Panc1 (cell line): ENCODE results near the gene RGN. TPM values are rescaled to one million over a fixed set of nuclear protein-coding genes. Genes with fewer than 3 reads are reported as not detected.

ENCODE experiments used
- ATAC-seq: fragments of 200-7000 bp; cut with Tn5 transposase; 2 replicates; pipeline ENCODE4 v1.9.1; 2020; ENCODE audit warnings: mild to moderate bottlenecking, moderate library complexity
- BruUV-seq: library from RNA; stranded (reverse); fragments of 400-500 nt; replicated peaks from 2 replicates; lab custom pipeline; 2021; lab: Mats Ljungman, UMichigan
- CTCF ChIA-PET: fragments of 300-600 bp; sonication (Branson Sonifier 250); formaldehyde crosslinking; loops from one replicate; lab custom pipeline; 2022; ENCODE audit warnings: antibody characterized with exemption; lab: Charles Lee
- POLR2A ChIA-PET: fragments of 300-600 bp; sonication (Branson Sonifier 250); formaldehyde crosslinking; loops from one replicate; lab custom pipeline; 2022; ENCODE audit warnings: antibody characterized with exemption; lab: Charles Lee
- DNase-seq: peaks from one replicate; pipeline ENCODE4 v3.0.0-alpha.2; 2010; ENCODE audit warnings: low read depth, low spot score
- H3K27ac ChIP-seq: 2 replicates; pipeline ENCODE4 v1.5.1; 2011; ENCODE audit warnings: mild to moderate bottlenecking, low read length, inconsistent platforms
- H3K27me3 ChIP-seq: fragments of 200-500 bp; sonication (Bioruptor generic); 2 replicates; pipeline ENCODE4 v1.6.0; 2014; ENCODE audit warnings: low read length, inconsistent platforms; ENCODE audit not compliant: control insufficient read depth, insufficient read depth
- H3K36me3 ChIP-seq: fragments of 200-500 bp; sonication (Bioruptor generic); 2 replicates; pipeline ENCODE4 v1.5.1; 2014; ENCODE audit warnings: inconsistent platforms, mild to moderate bottlenecking, low read length, moderate library complexity; ENCODE audit not compliant: control insufficient read depth, insufficient read depth
- H3K4me1 ChIP-seq: 2 replicates; pipeline ENCODE4 v1.5.1; 2011; ENCODE audit warnings: inconsistent platforms, mild to moderate bottlenecking, low read length, moderate library complexity; ENCODE audit not compliant: control insufficient read depth, insufficient read depth
- H3K4me3 ChIP-seq, 2 experiments: 2 replicates each; pipeline ENCODE4 v1.5.1; 2011 to 2012; ENCODE audit warnings: low read depth in 2 of 2, low read length in 2 of 2, mild to moderate bottlenecking in 2 of 2, inconsistent platforms in 1 of 2, moderate library complexity in 1 of 2
- H3K9me3 ChIP-seq: fragments of 200-500 bp; sonication (Bioruptor generic); 2 replicates; pipeline ENCODE4 v1.5.1; 2014; ENCODE audit warnings: low read depth, mild to moderate bottlenecking, inconsistent platforms, low read length, moderate library complexity; ENCODE audit not compliant: control insufficient read depth, insufficient read depth
- POLR2AphosphoS5 ChIP-seq: IDR thresholded peaks from 2 replicates; pipeline ENCODE4 v1.6.1; 2012; ENCODE audit warnings: mild to moderate bottlenecking, low read depth, low read length, moderate library complexity
- SIN3A ChIP-seq: IDR thresholded peaks from 2 replicates; pipeline ENCODE4 v1.6.1; 2012; ENCODE audit warnings: low read depth, mild to moderate bottlenecking, low read length, moderate library complexity, borderline replicate concordance; ENCODE audit not compliant: insufficient read depth
- TCF7L2 ChIP-seq: IDR thresholded peaks from 2 replicates; pipeline ENCODE4 v1.6.1; 2011; ENCODE audit warnings: mild to moderate bottlenecking, low read depth, low read length, inconsistent platforms
- in situ Hi-C: cut with HindIII; loops from 2 replicates; pipeline ENCODE4 v1.10.0; 2016; ENCODE audit warnings: low sequenced_read_pairs, low pct_unique_long_range_greater_than_20kb
- intact Hi-C: fragments of 100-400 bp; cut with micrococcal nuclease; formaldehyde crosslinking; loops from one replicate; pipeline ENCODE4 v1.10.0; 2022; ENCODE audit not compliant: unreplicated experiment
- total RNA-seq: library from RNA; stranded (reverse); gene quantifications from one replicate; pipeline ENCODE4 v1.2.1, GENCODE V29; 2021; ENCODE audit not compliant: unreplicated experiment
- TF ChIP-seq, protein P1 (sequence below), 2 experiments: IDR thresholded peaks; 2 replicates each; pipeline ENCODE4 v1.6.1; 2011 to 2012; ENCODE audit warnings: low read depth in 2 of 2, control low read depth in 1 of 2, low read length in 1 of 2, mild to moderate bottlenecking in 1 of 2, moderate library complexity in 1 of 2; ENCODE audit not compliant: insufficient read depth in 1 of 2
- TF ChIP-seq, protein P2 (sequence below): fragments of 450-650 bp; IDR thresholded peaks from 2 replicates; pipeline ENCODE4 v1.5.1; 2017; ENCODE audit warnings: mild to moderate bottlenecking

Gene RGN
- total RNA-seq, 1 experiment from 2014 or later, result 3.4 TPM

DNA sequence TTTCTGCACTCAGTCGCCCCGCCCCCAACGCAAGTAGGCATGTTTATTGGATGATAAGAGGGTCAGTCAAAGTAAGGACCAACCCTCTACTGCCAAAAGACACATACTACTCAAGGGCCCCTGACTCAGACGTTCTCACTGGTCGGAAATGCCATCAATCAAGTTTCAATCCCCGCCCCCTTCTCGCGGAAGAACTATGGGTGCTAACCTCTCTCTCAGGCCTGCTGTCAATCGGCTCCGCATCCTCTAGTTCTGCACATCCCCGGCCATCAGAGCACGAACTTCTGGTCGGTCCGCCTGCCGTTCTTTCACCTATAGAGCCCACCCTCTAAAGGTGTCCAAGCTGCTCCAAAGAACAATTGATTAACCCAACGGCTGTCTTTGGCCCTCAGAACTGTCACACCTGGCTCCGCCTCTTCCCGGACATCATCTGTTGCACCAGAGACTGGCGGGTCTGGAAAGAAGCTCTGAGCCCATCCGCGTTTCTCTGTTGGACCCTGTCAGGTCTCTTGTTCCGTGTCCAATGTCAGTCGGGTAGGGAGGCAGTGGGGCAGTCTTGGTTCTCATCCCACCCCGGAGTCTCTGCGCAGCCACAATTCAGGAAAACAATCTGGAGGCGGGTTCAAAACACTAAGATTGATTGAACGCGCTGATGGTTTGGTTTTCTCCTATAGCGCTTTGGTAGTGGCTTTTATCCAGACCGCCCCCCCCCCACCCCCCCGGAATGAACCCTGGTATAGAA lies 51.1 kb downstream of the RGN start:
- peak; percentile 99 for ATAC-seq
- in situ Hi-C loops (no loop called here), intact Hi-C loops (no loop called here)
- Histone ChIP-seq H3K4me1 (no peaks in the 10 kb centered on the region), H3K9me3 (no peaks in the 10 kb centered on the region), H3K27me3 (no peaks in the 10 kb centered on the region), H3K27ac (peak overlapping the region; percentile 75), H3K4me3 (peak overlapping the region; percentile 69 to 83), H3K36me3 (no peaks in the 10 kb centered on the region)
- ChIA-PET CTCF (no interaction called here), POLR2A (interaction anchor here (0.6 to 0.7 kb wide), 2 partner anchors 142 to 495 kb away, joined by 3 read pairs; no protein-coding TSS in a partner anchor)
- TF ChIP-seq TCF7L2, result no peak
- TF ChIP-seq POLR2AphosphoS5, result peak; percentile 70
- TF ChIP-seq, protein P1, sequence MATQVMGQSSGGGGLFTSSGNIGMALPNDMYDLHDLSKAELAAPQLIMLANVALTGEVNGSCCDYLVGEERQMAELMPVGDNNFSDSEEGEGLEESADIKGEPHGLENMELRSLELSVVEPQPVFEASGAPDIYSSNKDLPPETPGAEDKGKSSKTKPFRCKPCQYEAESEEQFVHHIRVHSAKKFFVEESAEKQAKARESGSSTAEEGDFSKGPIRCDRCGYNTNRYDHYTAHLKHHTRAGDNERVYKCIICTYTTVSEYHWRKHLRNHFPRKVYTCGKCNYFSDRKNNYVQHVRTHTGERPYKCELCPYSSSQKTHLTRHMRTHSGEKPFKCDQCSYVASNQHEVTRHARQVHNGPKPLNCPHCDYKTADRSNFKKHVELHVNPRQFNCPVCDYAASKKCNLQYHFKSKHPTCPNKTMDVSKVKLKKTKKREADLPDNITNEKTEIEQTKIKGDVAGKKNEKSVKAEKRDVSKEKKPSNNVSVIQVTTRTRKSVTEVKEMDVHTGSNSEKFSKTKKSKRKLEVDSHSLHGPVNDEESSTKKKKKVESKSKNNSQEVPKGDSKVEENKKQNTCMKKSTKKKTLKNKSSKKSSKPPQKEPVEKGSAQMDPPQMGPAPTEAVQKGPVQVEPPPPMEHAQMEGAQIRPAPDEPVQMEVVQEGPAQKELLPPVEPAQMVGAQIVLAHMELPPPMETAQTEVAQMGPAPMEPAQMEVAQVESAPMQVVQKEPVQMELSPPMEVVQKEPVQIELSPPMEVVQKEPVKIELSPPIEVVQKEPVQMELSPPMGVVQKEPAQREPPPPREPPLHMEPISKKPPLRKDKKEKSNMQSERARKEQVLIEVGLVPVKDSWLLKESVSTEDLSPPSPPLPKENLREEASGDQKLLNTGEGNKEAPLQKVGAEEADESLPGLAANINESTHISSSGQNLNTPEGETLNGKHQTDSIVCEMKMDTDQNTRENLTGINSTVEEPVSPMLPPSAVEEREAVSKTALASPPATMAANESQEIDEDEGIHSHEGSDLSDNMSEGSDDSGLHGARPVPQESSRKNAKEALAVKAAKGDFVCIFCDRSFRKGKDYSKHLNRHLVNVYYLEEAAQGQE (IDR thresholded peaks at IDR 0.05; ENCODE audit: insufficient read depth in 1 of 2, low read depth in 2 of 2, low read length in 1 of 2), result no peak
- 0 out of 2 replicates have a peak, but pooled peaks have one; percentile 72 for TF ChIP-seq SIN3A
- peak; percentile 93 for DNase-seq
- no TSS peak for BruUV-seq

GRCh38 chrX:47129899-47130358 lies 51.7 kb downstream of the RGN start:
- Histone ChIP-seq H3K4me3 (peak overlapping the region; percentile 69 to 83), H3K4me1 (no peaks in the 10 kb centered on the region), H3K27ac (peak overlapping the region; percentile 80), H3K36me3 (no peaks in the 10 kb centered on the region), H3K27me3 (no peaks in the 10 kb centered on the region), H3K9me3 (no peaks in the 10 kb centered on the region)
- CTCF ChIA-PET, result no interaction called here
- DNase-seq, result no peak
- ATAC-seq, result no peak
- in situ Hi-C loops (no loop called here), intact Hi-C loops (no loop called here)
- TF ChIP-seq, protein P2, sequence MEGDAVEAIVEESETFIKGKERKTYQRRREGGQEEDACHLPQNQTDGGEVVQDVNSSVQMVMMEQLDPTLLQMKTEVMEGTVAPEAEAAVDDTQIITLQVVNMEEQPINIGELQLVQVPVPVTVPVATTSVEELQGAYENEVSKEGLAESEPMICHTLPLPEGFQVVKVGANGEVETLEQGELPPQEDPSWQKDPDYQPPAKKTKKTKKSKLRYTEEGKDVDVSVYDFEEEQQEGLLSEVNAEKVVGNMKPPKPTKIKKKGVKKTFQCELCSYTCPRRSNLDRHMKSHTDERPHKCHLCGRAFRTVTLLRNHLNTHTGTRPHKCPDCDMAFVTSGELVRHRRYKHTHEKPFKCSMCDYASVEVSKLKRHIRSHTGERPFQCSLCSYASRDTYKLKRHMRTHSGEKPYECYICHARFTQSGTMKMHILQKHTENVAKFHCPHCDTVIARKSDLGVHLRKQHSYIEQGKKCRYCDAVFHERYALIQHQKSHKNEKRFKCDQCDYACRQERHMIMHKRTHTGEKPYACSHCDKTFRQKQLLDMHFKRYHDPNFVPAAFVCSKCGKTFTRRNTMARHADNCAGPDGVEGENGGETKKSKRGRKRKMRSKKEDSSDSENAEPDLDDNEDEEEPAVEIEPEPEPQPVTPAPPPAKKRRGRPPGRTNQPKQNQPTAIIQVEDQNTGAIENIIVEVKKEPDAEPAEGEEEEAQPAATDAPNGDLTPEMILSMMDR, result no peak
- TF ChIP-seq TCF7L2, result no peak
- TF ChIP-seq SIN3A, result no peak
- TF ChIP-seq POLR2AphosphoS5, result no peak
- TF ChIP-seq, protein P1 (IDR thresholded peaks at IDR 0.05; ENCODE audit: insufficient read depth in 1 of 2, low read depth in 2 of 2, low read length in 1 of 2), result no peak
- POLR2A ChIA-PET, result interaction anchor here (0.6 to 0.7 kb wide), 2 partner anchors 143 to 494 kb away, joined by 3 read pairs; no protein-coding TSS in a partner anchor
- no TSS peak for BruUV-seq
